ENCODE measurements around the gene PROS1.
"Not testable (repeated sequence)": the region's sequence is repeated elsewhere in the genome, so short reads cannot be mapped to it uniquely, and the experiment has no call there.

The PROS1 gene

DNA sequence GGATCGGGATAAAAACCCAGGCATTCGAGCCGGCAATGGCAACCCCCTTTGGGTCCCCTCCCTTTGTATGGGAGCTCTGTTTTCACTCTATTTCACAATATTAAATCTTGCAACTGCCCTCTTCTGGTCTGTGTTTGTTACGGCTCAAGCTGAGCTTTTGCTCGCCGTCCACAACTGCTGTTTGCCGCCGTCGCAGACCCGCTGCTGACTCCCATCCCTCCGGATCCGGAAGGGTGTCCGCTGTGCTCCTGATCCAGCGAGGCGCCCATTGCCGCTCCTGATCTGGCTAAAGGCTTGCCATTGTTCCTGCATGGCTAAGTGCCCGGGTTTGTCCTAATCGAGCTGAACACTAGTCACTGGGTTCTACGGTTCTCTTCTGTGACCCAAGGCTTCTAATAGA, 8.6 kb downstream of the PROS1 start:
- DNase-seq = not testable (repeated sequence)

DNA sequence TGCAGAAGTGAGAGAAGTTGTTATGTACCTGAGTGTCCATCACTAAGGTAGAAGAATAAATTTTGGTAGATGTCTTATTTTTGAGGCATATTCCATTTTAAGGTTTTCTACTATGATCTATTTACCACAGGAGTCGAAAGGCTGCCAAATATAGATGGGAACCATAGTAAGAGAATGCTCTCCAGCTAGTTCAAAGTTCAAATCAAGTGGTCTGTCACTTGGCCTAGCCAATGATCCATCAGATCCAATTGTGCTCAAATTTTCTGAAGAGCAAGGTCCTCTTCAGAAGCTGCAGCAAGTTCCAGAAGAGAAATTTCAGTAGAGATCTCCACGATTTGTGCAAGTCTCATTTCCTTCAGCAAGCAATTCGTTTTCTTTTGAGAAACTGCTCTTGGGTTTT, 10.9 kb downstream of the PROS1 start:
- no peak for DNase-seq

DNA sequence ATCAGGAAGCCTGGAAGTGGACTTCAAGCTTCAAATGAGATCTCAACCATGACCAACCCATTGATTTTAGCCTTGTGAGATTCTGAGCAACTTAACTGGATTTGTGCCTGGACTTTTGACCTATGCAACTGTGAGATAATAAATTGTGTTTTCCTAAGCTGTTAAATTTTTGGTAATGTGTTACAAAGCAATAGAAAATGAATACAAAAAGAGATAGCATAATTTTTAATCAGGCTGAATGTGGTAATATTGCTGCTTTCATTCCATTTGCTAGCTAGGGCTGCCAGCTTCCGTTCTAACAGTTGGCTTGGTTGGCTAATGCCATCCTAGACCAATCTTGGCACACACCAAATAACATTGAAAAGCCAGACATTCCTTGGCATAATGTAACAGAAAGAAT, 12.2 kb downstream of the PROS1 start:
- no peak for DNase-seq

DNA sequence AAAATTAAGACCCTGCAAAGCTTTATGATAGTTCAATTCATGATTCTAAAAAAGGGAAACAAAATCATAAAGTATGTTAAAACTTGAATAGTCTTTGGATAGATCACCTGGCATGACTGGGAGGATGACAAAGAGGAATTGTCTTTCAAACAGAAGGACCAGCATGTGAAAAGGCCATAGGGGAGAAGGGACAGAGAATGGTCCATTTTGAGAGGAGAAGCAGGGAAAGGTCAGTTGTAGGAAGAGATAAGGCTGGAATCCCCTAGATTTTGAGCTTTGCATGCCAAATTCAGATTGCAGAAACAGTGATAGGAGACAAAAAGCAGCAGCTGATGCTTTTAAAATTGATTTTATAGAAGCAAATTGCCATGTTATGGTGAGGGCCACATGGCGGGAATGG, 12.7 kb downstream of the PROS1 start:
- DNase-seq = no peak

DNA sequence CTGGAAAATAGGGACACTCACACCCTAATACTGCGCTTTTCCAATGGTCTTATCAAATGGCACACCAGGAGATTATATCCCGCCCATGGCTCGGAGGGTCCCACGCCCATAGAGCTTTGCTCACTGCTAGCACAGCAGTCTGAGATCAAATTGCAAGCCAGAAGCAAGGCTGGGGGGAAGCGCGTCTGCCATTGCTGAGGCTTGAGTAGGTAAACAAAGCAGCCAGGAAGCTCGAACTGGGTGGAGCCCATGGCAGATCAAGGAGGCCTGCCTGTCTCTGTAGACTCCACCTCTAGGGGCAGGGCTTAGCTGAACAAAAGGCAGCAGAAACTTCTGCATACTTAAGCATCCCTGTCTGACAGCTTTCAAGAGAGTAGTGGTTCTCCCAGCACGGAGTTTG, 23.7 kb downstream of the PROS1 start:
- DNase-seq = not testable (repeated sequence)

DNA sequence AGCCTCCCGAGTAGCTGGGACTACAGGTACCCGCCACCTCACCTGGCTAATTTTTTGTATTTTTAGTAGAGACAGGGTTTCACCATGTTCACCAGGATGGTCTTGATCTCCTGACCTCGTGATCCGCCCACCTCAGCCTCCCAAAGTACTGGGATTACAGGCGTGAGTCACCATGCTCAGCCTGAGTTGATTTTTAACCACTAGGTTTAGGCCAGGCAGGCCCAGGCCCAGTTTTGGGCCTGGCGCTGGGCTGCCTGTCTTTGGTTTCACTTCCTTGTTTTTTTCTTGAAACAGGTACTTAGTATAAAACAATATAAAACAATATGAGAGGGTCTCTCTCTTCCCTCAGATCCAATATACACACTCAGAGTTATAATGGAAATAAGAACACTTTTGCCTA, 36.2 kb downstream of the PROS1 start:
- DNase-seq = not testable (repeated sequence)

DNA sequence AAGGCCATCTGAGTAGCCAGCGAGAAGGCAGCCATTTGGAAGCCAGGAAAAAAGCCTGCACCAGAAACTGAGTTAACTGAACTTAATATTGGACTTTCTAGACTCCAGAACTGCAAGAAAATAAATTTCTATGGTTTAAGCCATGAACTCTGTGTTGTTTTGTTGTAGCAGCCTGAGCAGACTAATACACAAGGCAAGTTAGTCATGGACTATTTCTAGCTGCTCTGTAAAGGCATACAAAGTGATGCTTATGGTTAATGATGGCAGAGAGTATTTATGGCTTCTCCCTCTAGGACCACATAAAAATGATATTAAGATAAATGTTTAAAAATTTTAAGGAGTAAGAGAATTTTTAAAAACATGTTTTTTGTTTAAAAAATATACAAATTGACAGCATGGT, 37.1 kb downstream of the PROS1 start:
- DNase-seq = no peak

DNA sequence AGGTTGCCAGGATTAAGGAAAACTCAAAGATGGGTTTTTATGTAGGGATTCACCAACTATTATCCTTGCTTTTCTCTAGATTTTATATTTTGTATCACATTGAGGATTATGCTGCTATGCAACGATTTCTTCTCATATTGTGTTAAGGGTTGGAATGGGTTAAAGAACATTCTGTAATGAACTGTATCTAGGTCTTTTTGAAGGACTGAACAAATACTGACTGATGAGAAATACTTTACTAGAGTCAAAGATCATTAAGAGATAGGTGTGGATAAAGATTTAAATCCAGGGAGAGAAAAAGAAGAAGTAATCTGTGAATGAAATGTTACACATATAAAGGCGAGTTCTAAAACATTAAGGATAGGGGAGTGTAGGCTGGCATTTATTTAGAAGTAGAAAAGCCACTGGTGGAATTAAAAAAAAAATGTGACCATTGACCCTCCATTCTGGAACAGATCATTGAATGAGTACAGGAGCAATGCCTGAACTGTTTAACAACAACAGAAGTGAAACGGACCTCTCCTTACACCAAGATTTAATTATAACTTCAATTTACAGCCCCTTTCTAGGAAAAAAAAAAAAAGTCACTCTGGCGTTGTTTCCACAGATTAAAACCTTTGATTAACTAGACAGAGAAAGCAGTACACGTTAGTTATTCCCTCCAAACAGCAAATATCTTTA, 39.2 kb downstream of the PROS1 start:
- DNase-seq = no peak

DNA sequence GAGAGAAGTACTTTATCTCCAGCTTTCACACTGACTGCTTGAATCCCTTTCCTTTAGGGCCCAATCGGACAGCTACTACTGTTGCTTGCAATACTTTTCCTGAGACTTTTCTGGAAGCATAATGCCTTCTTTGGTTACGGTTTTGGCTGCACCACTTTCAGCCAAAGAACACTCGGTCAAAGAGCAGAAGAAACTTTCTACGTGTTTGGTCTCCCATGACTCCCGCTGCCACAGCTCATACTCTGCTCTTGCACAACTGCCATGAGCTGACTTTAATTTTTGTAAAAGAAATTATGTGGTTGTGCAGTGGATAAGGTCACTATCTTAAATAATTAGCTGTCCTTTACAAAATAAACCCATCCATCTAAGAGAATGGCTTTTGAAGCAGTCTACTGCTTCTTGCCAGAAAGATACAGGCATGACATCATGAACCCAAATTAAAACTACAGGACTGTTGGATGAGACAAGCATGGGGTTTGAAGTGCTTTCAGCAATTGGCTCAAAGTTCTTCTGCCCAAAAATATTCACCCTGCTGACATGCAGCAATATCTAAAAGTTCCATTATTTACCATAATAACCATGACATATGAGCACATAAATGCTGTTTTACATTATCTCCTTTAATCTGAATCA, 42.0 kb downstream of the PROS1 start:
- no peak for DNase-seq

DNA sequence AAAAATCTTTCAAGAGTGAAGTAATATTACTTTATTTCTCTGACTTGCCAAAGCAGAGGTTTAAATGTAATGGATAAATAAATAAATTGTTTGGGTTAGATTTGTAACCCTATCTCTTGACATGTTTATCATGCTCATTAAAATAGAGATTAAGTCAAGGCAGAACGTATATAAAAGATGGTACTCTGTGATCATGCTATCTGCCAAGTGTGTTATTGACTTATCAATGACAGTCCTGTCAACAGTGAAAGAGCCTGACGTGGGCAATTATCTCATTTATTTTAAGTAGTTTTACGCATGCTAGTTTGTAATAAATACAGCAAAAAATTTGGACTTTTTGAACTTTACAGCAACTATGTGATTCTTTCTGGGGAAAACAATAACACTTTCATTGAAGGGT, 43.7 kb downstream of the PROS1 start:
- DNase-seq = no peak

DNA sequence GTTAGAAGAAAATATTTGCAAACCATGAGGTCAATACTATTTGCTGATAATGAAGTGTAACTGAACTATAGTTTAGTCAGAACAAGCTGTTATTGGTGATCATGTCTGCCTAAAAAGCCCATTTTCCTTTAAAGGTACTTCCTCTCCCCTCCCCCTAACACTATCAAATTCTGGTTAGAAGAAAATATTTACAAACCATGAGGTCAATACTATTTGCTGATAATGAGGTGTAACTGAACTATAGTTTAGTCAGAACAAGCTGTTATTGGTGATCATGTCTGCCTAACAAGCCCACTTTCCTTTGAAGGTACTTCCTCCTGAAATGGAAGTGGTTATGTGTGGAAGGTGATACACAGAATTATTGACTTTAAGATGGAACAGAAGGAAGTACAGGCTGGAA, 46.9 kb downstream of the PROS1 start:
- DNase-seq = no peak

DNA sequence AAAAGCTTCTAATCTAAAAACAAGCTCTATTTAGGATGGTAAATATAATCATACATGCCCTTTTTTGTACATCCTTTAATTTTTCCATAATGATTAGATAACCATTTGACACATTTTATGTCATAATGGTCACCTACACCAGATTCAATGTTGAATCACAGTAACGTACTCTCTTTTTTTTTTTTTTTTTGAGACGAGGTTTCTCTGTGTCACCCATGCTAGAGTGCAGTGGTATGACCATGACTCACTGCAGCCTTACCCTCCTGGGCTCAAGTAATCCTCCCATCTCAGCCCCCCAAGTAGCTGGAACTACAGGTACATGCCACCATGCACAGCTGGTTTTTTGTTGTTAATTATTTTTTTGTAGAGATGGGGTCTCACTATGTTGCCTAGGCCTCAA, 49.2 kb downstream of the PROS1 start:
- DNase-seq = no peak

DNA sequence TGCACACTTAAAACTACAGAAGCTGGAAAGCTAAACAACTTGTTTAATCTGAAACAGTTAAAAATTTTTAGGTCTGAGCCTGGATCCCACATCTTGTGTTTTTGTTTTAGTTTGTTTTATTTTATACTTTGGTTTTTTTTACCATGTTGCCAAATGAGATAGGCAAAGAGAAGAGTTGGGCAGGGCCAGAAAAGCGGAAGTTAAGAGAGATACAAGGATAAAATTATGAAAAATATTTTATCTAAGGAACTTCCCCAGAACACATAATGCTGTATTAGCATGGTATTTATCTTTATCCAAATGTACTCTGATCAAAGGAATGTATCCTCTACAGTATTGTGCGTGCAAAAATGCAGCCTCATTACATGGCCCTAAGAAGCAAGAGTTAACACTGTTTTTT, 50.7 kb downstream of the PROS1 start:
- no peak for DNase-seq

DNA sequence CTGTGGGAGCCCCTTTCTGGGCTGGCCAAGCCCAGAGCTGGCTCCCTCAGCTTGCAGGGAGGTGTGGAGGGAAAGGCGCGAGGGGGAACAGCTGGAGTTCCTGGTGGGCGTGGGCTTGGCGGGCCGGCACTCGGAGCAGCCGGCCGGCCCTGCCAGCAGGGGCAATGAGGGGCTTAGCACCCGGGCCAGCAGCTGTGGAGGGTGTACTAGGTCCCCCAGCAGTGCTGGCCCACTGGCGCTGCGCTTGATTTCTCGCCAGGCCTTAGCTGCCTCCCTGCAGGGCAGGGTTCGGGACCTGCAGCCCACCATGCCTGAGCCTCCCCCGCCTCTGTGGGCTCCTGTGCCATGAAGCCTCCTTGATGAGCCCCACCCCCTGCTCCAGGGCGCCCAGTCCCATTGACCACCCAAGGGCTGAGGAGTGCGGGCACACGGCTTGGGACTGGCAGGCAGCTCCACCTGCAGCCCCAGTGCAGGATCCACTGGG, 56.1 kb downstream of the PROS1 start:
- DNase-seq = not testable (repeated sequence)

DNA sequence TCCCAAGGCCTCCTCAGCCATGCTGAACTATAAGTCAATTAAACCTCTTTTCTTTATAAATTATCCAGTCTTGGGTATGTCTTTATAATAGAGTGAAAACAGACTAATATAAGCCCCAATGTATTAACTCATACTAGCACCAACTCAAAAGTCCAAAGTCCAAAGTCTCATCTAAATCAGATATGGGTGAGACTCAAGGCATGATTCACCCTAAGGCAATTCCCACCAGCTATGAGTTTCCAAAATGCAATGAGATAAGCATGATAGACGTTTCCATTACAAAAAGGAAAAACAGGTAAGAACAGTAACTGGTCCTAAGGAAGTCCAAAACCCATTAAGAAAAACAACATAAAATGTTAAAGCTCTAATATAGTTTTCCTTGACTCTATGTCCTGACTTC, 60.1 kb downstream of the PROS1 start:
- DNase-seq = not testable (repeated sequence)

DNA sequence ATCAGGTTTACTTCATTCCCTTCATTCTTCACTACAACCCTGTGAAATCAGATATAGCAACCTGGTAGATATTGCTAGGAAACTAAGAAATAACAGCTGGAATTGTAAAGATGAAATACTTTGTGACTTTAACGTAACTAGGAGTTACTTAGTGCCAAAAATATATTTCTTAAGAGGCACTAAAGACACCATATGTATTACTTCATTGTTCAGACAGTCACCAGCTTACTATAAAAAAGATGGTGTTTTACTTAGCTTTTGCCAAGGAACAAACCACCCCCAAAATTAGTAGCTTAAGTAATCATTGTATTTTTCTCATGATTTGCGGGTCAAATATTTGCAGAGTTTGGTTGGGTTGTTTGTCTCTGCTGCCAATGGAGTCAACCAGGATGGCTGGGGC, 62.5 kb downstream of the PROS1 start:
- DNase-seq = no peak

DNA sequence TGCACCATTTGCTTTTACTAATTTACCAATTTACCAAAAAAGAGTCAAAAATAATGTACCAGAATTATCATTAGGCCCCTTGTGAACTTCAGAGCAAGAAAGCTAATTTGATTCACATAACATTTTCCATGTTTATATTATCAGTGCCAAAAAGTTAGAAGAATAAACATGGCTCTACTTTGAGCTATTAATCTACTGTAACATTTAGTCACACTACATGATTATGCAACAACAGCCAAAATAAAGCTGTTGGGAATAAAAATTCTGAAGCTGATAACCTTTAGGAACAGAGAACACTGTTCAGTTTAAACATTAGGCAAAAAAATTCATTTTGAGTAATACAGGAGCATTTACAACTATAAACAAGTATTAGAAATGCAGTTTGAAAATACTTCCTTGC, 63.6 kb downstream of the PROS1 start:
- no peak for DNase-seq

DNA sequence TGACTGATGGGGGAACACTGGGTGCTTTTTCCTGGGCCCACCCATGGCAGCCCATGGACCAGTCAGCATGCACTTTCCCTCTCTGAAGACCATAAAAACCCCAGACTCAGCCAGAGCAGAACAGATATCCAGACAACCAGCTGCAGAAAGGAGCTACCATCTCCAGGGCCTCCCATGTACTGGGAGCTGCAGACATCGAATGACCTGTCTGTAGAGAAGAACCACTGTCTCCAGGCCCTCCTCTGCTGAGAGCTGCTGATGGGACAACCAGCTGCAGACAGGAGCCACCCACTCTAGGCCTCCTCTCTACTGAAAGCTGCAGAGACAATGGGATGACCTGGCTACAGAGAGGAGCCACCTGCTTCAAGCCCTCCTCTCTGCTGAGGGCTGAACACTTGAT, 66.6 kb downstream of the PROS1 start:
- no peak for DNase-seq

DNA sequence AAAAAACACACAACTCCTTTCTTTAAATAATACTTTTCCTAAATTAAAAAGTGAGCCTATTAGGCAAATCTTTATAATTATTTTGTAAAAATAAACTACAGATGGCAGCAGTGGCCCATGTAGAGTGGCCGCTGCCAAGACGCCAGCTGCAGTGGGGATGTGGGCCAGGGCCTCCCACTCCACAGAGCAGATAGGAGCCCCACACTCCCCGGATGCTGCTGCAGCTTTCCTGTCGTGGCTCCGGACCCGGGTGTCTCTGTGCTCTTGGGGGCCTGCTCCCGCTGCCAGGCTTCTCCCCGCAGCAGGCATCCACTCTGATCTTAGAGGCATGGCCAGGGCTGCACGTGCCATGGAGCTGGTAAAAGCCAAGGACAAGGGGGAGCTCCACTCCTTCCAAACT, 67.5 kb downstream of the PROS1 start:
- DNase-seq = no peak

DNA sequence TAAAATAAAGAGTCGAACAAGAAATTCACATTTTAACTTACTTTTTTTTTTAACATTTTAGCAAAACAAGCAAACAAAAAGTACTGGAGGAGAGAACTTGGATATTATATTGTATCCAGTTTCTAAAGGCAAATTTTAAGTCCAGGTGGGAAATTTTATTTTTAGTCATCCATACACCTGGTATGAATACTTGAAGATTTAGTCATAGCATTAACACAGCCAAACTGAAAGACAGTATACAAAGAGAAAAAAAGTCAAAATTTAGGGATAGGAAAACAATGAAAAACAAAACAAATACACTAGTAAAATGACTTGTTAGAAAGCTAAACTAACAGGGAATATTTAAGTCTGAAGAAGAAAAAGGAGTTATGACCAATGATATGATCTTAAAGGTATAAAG, 69.1 kb downstream of the PROS1 start:
- no peak for DNase-seq

DNA sequence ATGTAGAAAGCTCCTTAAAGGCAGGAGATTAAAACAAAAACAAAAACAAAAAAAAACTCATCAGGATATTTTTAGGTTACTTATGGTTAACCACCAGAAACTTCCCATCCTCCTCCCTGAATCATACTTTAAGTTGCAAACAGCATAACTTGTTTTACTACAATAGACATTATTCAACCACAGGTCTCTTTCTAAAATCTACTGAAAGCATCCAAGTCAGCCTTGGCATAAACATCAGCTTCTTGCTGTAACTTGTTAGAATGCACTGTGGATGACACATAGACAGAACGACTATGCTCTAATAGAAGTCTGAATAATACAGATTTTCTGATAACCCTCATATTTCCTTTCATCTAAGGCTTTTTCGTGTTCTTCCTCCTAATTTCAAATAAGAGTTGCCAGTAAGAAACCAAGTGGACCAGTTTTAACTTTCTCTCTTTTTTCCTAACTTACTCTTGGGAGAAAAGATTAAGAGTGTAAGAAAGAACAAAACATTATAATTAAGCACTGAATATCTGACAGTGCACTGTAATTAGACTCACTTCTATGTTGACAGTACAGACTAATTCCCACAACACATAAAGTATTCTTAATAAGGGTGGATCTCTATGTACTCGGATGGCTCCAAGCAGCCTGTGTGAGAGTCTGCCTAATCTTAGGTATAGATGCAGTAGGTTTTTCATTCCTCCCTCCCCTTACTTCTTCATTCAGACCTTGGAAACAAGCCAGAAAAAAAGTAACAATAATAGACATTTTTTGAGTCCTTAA, 95.3 kb downstream of the PROS1 start:
- DNase-seq = not testable (repeated sequence)

DNA sequence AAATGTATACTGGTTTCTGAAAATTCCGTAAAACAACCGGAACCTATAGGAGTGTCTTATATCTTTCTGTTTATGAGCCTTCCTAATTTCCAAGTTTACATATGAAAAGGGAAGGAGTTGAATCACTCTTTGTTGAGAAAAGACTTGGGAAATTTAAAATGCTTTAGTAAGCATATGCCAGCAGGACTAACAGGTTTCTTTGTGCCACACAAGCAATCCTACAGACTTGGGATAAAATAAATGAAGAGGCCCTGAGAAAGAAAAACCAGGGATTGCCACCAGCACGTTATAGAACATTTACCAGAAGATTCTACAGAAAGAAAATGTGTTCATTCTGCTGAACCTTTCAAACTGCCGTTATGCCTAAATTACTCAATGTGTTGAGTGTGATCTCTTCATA, 96.3 kb downstream of the PROS1 start:
- DNase-seq = not testable (repeated sequence)

DNA sequence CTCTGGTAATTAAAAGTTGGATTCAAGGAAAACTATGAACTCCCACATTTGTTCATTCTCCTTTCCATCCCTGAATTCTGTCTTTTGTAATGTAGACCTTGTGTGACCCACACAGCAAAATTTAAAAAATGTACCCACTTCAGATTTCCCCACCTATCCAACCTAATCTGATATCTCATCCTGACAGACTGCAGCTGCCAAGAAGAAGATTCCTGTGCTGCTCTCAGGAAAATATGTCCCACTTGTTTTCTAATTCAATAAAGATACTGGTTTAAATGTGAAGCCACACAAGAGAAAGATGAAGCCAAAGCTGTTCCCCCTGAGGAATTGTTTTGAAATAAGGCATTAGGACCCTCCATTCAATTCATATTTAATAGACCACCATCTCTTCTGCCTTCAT, 100.3 kb downstream of the PROS1 start:
- not testable (repeated sequence) for DNase-seq

DNA sequence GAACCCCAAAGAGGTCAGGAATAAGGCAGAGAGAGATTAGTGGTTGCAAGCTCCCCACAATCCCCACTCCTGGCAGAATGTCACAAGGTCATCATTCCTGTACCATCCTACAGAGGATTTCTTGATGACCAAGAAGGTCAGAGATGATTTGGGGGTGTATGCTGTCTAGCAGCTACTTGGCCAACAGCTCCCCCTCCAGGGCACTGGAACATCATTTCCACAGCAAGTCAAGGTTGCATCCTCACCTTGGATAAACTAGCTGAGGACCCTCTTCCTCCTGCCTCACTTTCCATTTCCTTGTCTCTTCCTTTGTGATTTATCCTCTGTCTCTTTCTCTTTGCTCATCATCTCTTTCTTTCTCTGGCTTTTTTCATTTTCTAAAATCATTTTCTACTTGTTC, 106.3 kb downstream of the PROS1 start:
- no peak for DNase-seq
